HG03045 (cell line): Measurements from ENCODE around the gene KCTD8.
"Not testable (repeated sequence)": the region's sequence is repeated elsewhere in the genome, so short reads cannot be mapped to it uniquely, and the experiment has no call there.

Experiments
- ATAC-seq: cut with Tn5 transposase; IDR thresholded peaks from one replicate; pipeline ENCODE4 v1.9.1; 2021; ENCODE audit warnings: mild to moderate bottlenecking, moderate library complexity; ENCODE audit not compliant: unreplicated experiment

KCTD8 gene

GRCh38 chr4:44167766-44168165, 280.8 kb downstream of the KCTD8 start:
- not testable (repeated sequence) for ATAC-seq

GRCh38 chr4:44165938-44166337, 282.7 kb downstream of the KCTD8 start:
- no peak for ATAC-seq

- no peak for ATAC-seq
Observed at GRCh38 chr4:44162538-44163270, 285.9 kb downstream of the KCTD8 start.

- ATAC-seq, result no peak
Observed at GRCh38 chr4:44161756-44162155, 286.9 kb downstream of the KCTD8 start.

- ATAC-seq, result no peak
Observed at GRCh38 chr4:44160776-44161367, 287.7 kb downstream of the KCTD8 start.

GRCh38 chr4:44159991-44160390, 288.6 kb downstream of the KCTD8 start:
- no peak for ATAC-seq

GRCh38 chr4:44157611-44158277, 290.9 kb downstream of the KCTD8 start:
- no peak for ATAC-seq

- no peak for ATAC-seq
Observed at GRCh38 chr4:44150091-44150576, 298.5 kb downstream of the KCTD8 start.

GRCh38 chr4:44149282-44149681, 299.3 kb downstream of the KCTD8 start:
- ATAC-seq, result no peak

- ATAC-seq, result no peak
Observed at GRCh38 chr4:44147571-44148075, 301.0 kb downstream of the KCTD8 start.

- ATAC-seq, result no peak
Observed at GRCh38 chr4:44146516-44146915, 302.1 kb downstream of the KCTD8 start.

- no peak for ATAC-seq
Observed at GRCh38 chr4:44145868-44146267, 302.7 kb downstream of the KCTD8 start.

- ATAC-seq, result no peak
Observed at GRCh38 chr4:44132526-44132925, 316.1 kb downstream of the KCTD8 start.
